Mesothelial cell of epicardium (in vitro differentiated cells): Measurements from ENCODE around the gene MARCHF3. TPM values are rescaled to one million over a fixed set of nuclear protein-coding genes. Genes with fewer than 3 reads are reported as not detected.
"Not testable (repeated sequence)": the region's sequence is repeated elsewhere in the genome, so short reads cannot be mapped to it uniquely, and the experiment has no call there.

ENCODE experiments used
- DNase-seq, 2 experiments: peaks; one replicate each; pipeline ENCODE4 v3.0.0; 2021; ENCODE audit warnings: low spot score in 2 of 2; ENCODE audit not compliant: unreplicated experiment in 2 of 2
- H3K27ac Mint-ChIP-seq: 2 replicates; pipeline ENCODE4 v1.8.0; 2021; ENCODE audit warnings: mixed read lengths
- H3K27me3 Mint-ChIP-seq: 2 replicates; pipeline ENCODE4 v1.8.0; 2021; ENCODE audit warnings: low read depth, mixed read lengths
- H3K36me3 Mint-ChIP-seq: 2 replicates; pipeline ENCODE4 v1.8.0; 2021; ENCODE audit warnings: mixed read lengths
- H3K4me1 Mint-ChIP-seq: 2 replicates; pipeline ENCODE4 v1.8.0; 2021; ENCODE audit warnings: mixed read lengths
- H3K4me3 Mint-ChIP-seq: 2 replicates; pipeline ENCODE4 v1.8.0; 2021; ENCODE audit warnings: mild to moderate bottlenecking, moderate library complexity, mixed read lengths
- H3K9me3 Mint-ChIP-seq: 2 replicates; pipeline ENCODE4 v1.8.0; 2021; ENCODE audit warnings: mixed read lengths
- total RNA-seq: library from RNA; stranded (reverse); gene quantifications from 3 replicates; pipeline ENCODE4 v1.2.1, GENCODE V29; 2021
- TF ChIP-seq, protein P1 (sequence below): fragments of 200-600 bp; sonication (generic); IDR thresholded peaks from one replicate; pipeline ENCODE4 v1.5.0; 2021; ENCODE audit warnings: antibody characterized with exemption; ENCODE audit not compliant: unreplicated experiment

Gene MARCHF3
- total RNA-seq, 1 donor from 2014 or later: 9.4 TPM

DNA sequence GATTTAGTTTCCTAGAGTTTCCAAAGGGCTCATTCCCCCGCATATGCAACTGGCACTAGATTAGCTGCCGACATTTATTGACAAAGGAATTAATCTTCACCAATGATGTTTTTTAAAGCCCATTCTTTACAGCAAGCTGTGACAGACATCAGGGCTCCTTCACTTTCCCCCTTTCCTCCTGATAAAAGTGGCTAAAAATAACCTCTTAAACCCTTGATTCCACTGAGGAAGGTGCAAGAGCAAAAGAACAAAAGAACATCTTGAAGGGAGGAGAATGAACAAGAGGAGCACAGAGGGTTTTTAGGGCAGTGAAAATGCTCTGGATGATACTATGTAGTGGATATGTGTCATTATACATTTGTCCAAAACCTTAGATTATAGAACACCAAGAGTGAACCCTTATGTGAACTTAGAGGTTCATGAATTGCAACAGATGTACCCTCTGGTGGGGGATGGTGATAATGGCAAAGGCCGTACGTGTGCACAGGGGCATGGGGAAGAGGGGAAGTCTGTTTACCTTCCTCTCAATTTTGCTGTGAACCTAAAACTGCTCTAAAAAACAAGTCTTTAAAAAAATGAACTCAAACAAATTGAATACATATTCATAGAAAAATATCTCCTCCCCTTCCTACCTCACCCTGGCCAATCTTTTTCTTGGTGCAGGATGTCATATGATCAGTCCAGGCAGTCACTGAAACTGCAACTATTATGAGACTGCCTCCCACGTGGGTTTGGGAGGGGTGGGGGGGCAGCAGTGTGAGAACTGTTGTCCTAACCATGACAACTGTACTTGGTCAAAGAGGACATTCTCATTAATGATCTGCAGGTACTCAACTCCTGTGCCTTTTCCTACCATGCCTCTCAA lies 83.0 kb downstream of the MARCHF3 start:
- H3K4me1 Mint-ChIP-seq: peaks cover 6% of the 10 kb centered on the region
- H3K27ac Mint-ChIP-seq: no peak overlapping the region
- no peaks in the 10 kb centered on the region for H3K27me3 Mint-ChIP-seq
- H3K9me3 Mint-ChIP-seq: no peaks in the 10 kb centered on the region
- H3K36me3 Mint-ChIP-seq: no peaks in the 10 kb centered on the region
- TF ChIP-seq, protein P1, sequence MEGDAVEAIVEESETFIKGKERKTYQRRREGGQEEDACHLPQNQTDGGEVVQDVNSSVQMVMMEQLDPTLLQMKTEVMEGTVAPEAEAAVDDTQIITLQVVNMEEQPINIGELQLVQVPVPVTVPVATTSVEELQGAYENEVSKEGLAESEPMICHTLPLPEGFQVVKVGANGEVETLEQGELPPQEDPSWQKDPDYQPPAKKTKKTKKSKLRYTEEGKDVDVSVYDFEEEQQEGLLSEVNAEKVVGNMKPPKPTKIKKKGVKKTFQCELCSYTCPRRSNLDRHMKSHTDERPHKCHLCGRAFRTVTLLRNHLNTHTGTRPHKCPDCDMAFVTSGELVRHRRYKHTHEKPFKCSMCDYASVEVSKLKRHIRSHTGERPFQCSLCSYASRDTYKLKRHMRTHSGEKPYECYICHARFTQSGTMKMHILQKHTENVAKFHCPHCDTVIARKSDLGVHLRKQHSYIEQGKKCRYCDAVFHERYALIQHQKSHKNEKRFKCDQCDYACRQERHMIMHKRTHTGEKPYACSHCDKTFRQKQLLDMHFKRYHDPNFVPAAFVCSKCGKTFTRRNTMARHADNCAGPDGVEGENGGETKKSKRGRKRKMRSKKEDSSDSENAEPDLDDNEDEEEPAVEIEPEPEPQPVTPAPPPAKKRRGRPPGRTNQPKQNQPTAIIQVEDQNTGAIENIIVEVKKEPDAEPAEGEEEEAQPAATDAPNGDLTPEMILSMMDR: no peak
- DNase-seq: no peak
- H3K4me3 Mint-ChIP-seq: no peak overlapping the region

DNA sequence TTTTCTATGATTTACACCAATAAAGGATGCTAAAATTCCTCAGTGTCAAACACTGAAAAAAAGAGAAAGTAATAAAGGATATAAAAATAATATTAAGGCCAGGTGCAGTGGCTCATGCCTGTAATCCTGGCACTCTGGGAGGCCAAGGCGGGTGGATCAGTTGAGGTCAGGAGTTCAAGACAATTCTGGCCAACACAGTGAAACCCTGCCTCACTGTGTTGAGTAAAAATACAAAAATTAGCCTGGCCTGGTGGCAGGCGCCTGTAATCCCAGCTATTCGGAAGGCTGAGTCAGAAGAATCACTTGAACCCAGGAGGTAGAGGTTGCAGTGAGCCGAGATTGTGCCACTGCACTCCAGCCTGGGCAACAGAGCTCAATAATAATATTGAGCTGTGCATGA lies 87.5 kb downstream of the MARCHF3 start:
- not testable (repeated sequence) for DNase-seq, H3K36me3 Mint-ChIP-seq, H3K4me1 Mint-ChIP-seq, H3K4me3 Mint-ChIP-seq, H3K27ac Mint-ChIP-seq, H3K9me3 Mint-ChIP-seq, H3K27me3 Mint-ChIP-seq

DNA sequence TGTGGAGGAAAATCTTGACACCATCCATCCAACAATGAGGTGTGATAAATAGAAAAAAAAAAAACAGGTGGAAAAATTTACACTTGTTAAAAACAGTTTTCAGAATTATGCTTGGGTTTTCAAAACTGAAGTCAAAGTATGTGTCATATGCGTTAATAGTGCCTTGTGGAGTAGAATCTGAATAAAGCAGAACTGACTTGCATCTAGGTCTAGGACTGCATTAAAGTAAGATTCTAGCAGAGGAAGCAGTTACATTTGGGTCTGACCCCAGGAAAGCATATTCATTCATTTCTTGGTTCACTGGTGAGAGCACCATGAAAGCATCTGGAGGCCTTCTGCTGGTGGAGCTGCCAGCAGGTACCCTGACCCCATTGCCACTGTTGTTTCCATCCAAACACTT lies 89.0 kb downstream of the MARCHF3 start:
- Mint-ChIP-seq H3K4me3 (no peak overlapping the region), H3K27me3 (no peaks in the 10 kb centered on the region), H3K9me3 (no peaks in the 10 kb centered on the region), H3K4me1 (peaks cover 5% of the 10 kb centered on the region), H3K36me3 (no peaks in the 10 kb centered on the region), H3K27ac (no peak overlapping the region)
- no peak for DNase-seq
- TF ChIP-seq, protein P1: no peak

DNA sequence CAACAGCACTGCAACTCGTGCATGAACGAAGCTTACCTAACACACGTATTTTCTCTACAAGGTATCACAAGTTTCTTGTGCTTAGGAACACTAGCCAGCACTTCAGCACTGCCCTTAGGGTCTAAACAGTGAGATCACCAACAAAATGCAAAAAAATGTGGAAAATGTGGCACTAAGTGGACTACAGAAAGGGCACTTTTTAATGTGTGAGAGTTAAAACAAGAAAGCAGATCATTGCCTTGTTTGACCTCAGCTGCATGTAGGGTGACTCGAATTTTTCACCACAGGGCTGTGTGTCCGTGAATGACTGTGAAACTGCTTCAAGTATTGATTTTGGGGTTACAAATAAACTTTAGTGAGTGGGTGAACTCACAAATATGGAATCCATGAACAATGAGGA lies 90.5 kb downstream of the MARCHF3 start:
- no peak for DNase-seq
- H3K9me3 Mint-ChIP-seq: no peaks in the 10 kb centered on the region
- H3K36me3 Mint-ChIP-seq: no peaks in the 10 kb centered on the region
- TF ChIP-seq, protein P1: no peak
- H3K4me3 Mint-ChIP-seq: no peak overlapping the region
- H3K27me3 Mint-ChIP-seq: no peaks in the 10 kb centered on the region
- peaks cover 5% of the 10 kb centered on the region for H3K4me1 Mint-ChIP-seq
- H3K27ac Mint-ChIP-seq: no peak overlapping the region

DNA sequence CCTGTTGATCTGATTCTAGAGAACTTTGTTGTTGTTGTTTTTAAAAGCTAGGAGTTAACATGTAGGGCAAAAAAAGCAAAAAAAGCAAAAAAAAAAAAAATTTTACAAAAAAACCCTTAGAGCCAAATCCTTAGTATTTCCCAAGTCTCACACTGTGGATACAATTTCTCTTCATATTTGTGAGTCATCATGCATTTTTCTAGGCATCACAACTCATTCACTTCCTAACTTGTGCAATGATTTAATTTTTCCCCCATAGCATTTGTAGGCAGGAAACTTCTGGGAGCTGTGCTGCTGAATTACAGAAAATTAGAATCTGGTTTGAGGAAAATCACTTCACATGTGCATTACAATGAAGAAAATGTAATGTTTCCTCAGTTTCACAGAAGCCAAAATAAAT lies 91.9 kb downstream of the MARCHF3 start:
- no peak overlapping the region for H3K27ac Mint-ChIP-seq
- DNase-seq: no peak
- H3K4me1 Mint-ChIP-seq: peaks cover 5% of the 10 kb centered on the region
- no peaks in the 10 kb centered on the region for H3K9me3 Mint-ChIP-seq
- TF ChIP-seq, protein P1: no peak
- no peaks in the 10 kb centered on the region for H3K27me3 Mint-ChIP-seq
- H3K4me3 Mint-ChIP-seq: no peak overlapping the region
- H3K36me3 Mint-ChIP-seq: no peaks in the 10 kb centered on the region

DNA sequence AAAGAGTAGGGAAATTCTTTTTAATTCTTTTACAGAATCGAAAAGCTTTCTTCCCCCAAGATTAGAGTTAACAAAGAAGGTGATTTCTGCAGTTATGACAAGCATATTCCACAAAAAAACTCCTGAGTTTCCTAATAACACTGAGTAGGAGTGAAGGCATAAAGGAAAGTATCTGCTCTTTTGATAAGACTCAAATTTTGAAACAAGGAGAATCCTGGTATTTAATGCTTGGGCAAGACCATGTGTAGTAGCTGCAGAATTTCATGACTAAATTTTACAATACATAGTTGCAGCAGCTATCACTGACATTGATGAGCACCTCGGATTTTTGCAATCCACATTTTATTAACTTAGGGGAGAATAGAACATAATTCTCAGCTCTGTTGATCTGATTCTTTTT lies 92.6 kb downstream of the MARCHF3 start:
- TF ChIP-seq, protein P1: no peak
- no peak for DNase-seq
- Mint-ChIP-seq H3K4me3 (no peak overlapping the region), H3K36me3 (no peaks in the 10 kb centered on the region), H3K9me3 (peaks cover 3% of the 10 kb centered on the region), H3K27me3 (no peaks in the 10 kb centered on the region), H3K4me1 (peaks cover 5% of the 10 kb centered on the region), H3K27ac (no peak overlapping the region)
